H1 (cell line): ENCODE data around the gene CRTC1. TPM values are rescaled to one million over a fixed set of nuclear protein-coding genes. Genes with fewer than 3 reads are reported as not detected.

Source experiments
- CTCF ChIA-PET: fragments of 300-600 bp; sonication (Branson Sonifier 250); formaldehyde crosslinking; loops from one replicate; lab custom pipeline; 2021; ENCODE audit not compliant: partially characterized antibody; lab: Charles Lee
- POLR2A ChIA-PET: fragments of 300-600 bp; sonication (Branson Sonifier 250); formaldehyde crosslinking; loops from one replicate; lab custom pipeline; 2021; ENCODE audit warnings: inconsistent platforms; ENCODE audit not compliant: partially characterized antibody; lab: Charles Lee
- DNase-seq, 2 experiments: peaks; one replicate each; pipeline versions ENCODE4 v3.0.0 to v3.0.0-alpha.2; 2010 to 2022; ENCODE audit warnings: low spot score in 2 of 2, low read depth in 1 of 2, mixed read lengths in 1 of 2
- FAIRE-seq: peaks from 2 replicates; lab custom pipeline; 2011; peaks lifted over from hg19 to GRCh38; lab: Jason Lieb, UNC
- H2AFZ ChIP-seq: 2 replicates; pipeline ENCODE4 v1.8.1; 2012; ENCODE audit warnings: low read length, inconsistent platforms
- H2AK5ac ChIP-seq: 2 replicates; pipeline ENCODE4 v1.6.1; 2013; ENCODE audit warnings: low read depth, low read length
- H2BK120ac ChIP-seq: replicated peaks from 2 replicates; pipeline ENCODE3; 2013; ENCODE audit warnings: low read depth, low read length, inconsistent platforms
- H2BK12ac ChIP-seq: 2 replicates; pipeline ENCODE4 v1.6.1; 2013; ENCODE audit warnings: low read depth, low read length
- H2BK15ac ChIP-seq: 2 replicates; pipeline ENCODE4 v1.6.1; 2013; ENCODE audit warnings: low read length
- H2BK20ac ChIP-seq: 2 replicates; pipeline ENCODE4 v1.6.1; 2013; ENCODE audit warnings: low read length
- H2BK5ac ChIP-seq: 2 replicates; pipeline ENCODE4 v1.6.1; 2013; ENCODE audit warnings: low read depth, low read length
- H3K14ac ChIP-seq: 2 replicates; pipeline ENCODE4 v1.6.1; 2013; ENCODE audit warnings: inconsistent platforms; ENCODE audit not compliant: insufficient read length
- H3K18ac ChIP-seq: 2 replicates; pipeline ENCODE4 v1.6.1; 2013; ENCODE audit warnings: low read length; ENCODE audit errors: extremely low read depth
- H3K23ac ChIP-seq: 2 replicates; pipeline ENCODE4 v1.6.1; 2013; ENCODE audit warnings: inconsistent platforms; ENCODE audit not compliant: insufficient read length
- H3K23me2 ChIP-seq: 2 replicates; pipeline ENCODE4 v1.6.1; 2013; ENCODE audit warnings: low read depth, low read length
- H3K27ac ChIP-seq: 2 replicates; pipeline ENCODE4 v1.6.1; 2011; ENCODE audit warnings: low read depth, low read length, inconsistent platforms
- H3K27me3 ChIP-seq, 4 experiments: replicated peaks in 1 of 4; 1 replicate in 1 of 4; 2 replicates in 3 of 4; pipeline versions ENCODE4 v1.6.1 to v1.8.1; 2011 to 2013; ENCODE audit warnings: low read length in 3 of 4, mild to moderate bottlenecking in 3 of 4, inconsistent platforms in 2 of 4, mixed read lengths in 2 of 4, moderate library complexity in 1 of 4; ENCODE audit not compliant: control insufficient read depth in 3 of 4, insufficient read depth in 3 of 4; ENCODE audit errors: extremely low read depth in 1 of 4
- H3K36me3 ChIP-seq, 4 experiments: 2 replicates each; pipeline versions ENCODE4 v1.6.1 to v1.8.1; 2011 to 2013; ENCODE audit warnings: mild to moderate bottlenecking in 4 of 4, low read length in 3 of 4, moderate library complexity in 2 of 4, control low read depth in 1 of 4, inconsistent platforms in 1 of 4; ENCODE audit not compliant: insufficient read depth in 4 of 4, control insufficient read depth in 2 of 4
- H3K4ac ChIP-seq: replicated peaks from 2 replicates; pipeline ENCODE3; 2013; ENCODE audit warnings: low read length, low read depth, mixed read lengths, inconsistent platforms; ENCODE audit not compliant: insufficient read length
- H3K4me1 ChIP-seq, 4 experiments: replicated peaks in 1 of 4; 1 replicate in 1 of 4; 2 replicates in 3 of 4; pipeline versions ENCODE4 v1.6.1 to v1.8.1; 2011 to 2013; ENCODE audit warnings: low read length in 3 of 4, inconsistent platforms in 2 of 4, mixed read lengths in 1 of 4; ENCODE audit not compliant: insufficient read depth in 4 of 4, control insufficient read depth in 3 of 4
- H3K4me2 ChIP-seq, 2 experiments: 2 replicates each; pipeline versions ENCODE4 v1.6.1 to v1.8.1; 2011 to 2013; ENCODE audit warnings: low read depth in 2 of 2, low read length in 2 of 2, control low read depth in 1 of 2, inconsistent platforms in 1 of 2, mild to moderate bottlenecking in 1 of 2; ENCODE audit not compliant: insufficient read depth in 1 of 2
- H3K4me3 ChIP-seq, 4 experiments: fragments of 200-600, 300-600 bp in 1 of 4; sonication (generic), shearing (Covaris generic), sonication (Bioruptor Twin) in 1 of 4; 2 replicates each; pipeline versions ENCODE4 v1.5.1 to v1.8.1; 2011 to 2016; ENCODE audit warnings: low read length in 4 of 4, low read depth in 3 of 4, control low read depth in 2 of 4, inconsistent platforms in 2 of 4, mild to moderate bottlenecking in 2 of 4, mixed read lengths in 1 of 4, moderate library complexity in 1 of 4; ENCODE audit not compliant: insufficient read depth in 2 of 4; ENCODE audit errors: extremely low read depth in 1 of 4
- H3K56ac ChIP-seq: replicated peaks from 2 replicates; pipeline ENCODE3; 2013; ENCODE audit warnings: low read depth, mild to moderate bottlenecking, mixed read lengths, low read length, inconsistent platforms; ENCODE audit not compliant: insufficient read length
- H3K79me1 ChIP-seq: 2 replicates; pipeline ENCODE4 v1.6.1; 2013; ENCODE audit warnings: low read depth, low read length, control low read depth
- H3K79me2 ChIP-seq, 2 experiments: 2 replicates each; pipeline versions ENCODE4 v1.6.1 to v1.8.1; 2012 to 2013; ENCODE audit warnings: low read length in 2 of 2, mild to moderate bottlenecking in 2 of 2, inconsistent platforms in 1 of 2; ENCODE audit not compliant: insufficient read depth in 2 of 2, control insufficient read depth in 1 of 2
- H3K9ac ChIP-seq, 4 experiments: replicated peaks in 1 of 4; 1 replicate in 1 of 4; 2 replicates in 3 of 4; pipeline versions ENCODE4 v1.6.1 to v1.8.1; 2011 to 2013; ENCODE audit warnings: low read depth in 3 of 4, low read length in 3 of 4, control low read depth in 2 of 4, mild to moderate bottlenecking in 2 of 4, moderate library complexity in 2 of 4, inconsistent platforms in 1 of 4; ENCODE audit errors: extremely low read depth in 1 of 4
- H3K9me3 ChIP-seq, 2 experiments: 2 replicates each; pipeline versions ENCODE4 v1.6.1 to v1.8.1; 2012 to 2013; ENCODE audit warnings: mild to moderate bottlenecking in 2 of 2, moderate library complexity in 2 of 2, control low read depth in 1 of 2, inconsistent platforms in 1 of 2, low read depth in 1 of 2, low read length in 1 of 2, mixed read lengths in 1 of 2; ENCODE audit not compliant: insufficient read depth in 2 of 2
- H4K20me1 ChIP-seq, 2 experiments: replicated peaks in 1 of 2; 2 replicates each; pipeline versions ENCODE3 to v1.8.1; 2011 to 2013; ENCODE audit warnings: inconsistent platforms in 2 of 2, low read length in 2 of 2, mild to moderate bottlenecking in 1 of 2; ENCODE audit not compliant: insufficient read depth in 2 of 2, control insufficient read depth in 1 of 2
- H4K5ac ChIP-seq: 2 replicates; pipeline ENCODE4 v1.6.1; 2013; ENCODE audit warnings: low read length, low read depth, mixed read lengths, inconsistent platforms; ENCODE audit not compliant: insufficient read length
- H4K8ac ChIP-seq: 2 replicates; pipeline ENCODE4 v1.8.0; 2013; ENCODE audit warnings: mild to moderate bottlenecking, moderate library complexity, low read length, inconsistent platforms; ENCODE audit not compliant: insufficient read depth; ENCODE audit errors: extremely low read depth
- H4K91ac ChIP-seq: replicated peaks from 2 replicates; pipeline ENCODE3; 2013; ENCODE audit warnings: low read length, mixed read lengths, inconsistent platforms; ENCODE audit not compliant: insufficient read length
- ASH2L ChIP-seq: fragments of 200-600, 300-600 bp; sonication (generic); IDR thresholded peaks from one replicate; pipeline ENCODE4 v1.7.1; 2017; ENCODE audit warnings: low read length
- CHD2 ChIP-seq: IDR thresholded peaks from 2 replicates; pipeline ENCODE4 v1.6.1; 2012; ENCODE audit warnings: low read length, improper control_type of control experiment
- CTBP2 ChIP-seq: IDR thresholded peaks from 2 replicates; pipeline ENCODE4 v1.7.0; 2011; ENCODE audit warnings: borderline replicate concordance, mild to moderate bottlenecking, moderate library complexity, mixed read lengths, low read length; ENCODE audit not compliant: insufficient read depth, insufficient read length
- EGR1 ChIP-seq: IDR thresholded peaks from 2 replicates; pipeline ENCODE4 v1.6.1; 2011; ENCODE audit warnings: low read depth, low read length, borderline replicate concordance
- GABPA ChIP-seq: IDR thresholded peaks from 2 replicates; pipeline ENCODE4 v1.6.1; 2011; ENCODE audit warnings: mild to moderate bottlenecking, low read length, moderate library complexity, borderline replicate concordance; ENCODE audit not compliant: insufficient read depth
- JUN ChIP-seq: IDR thresholded peaks from 2 replicates; pipeline ENCODE4 v1.6.1; 2011; ENCODE audit warnings: low read depth, mild to moderate bottlenecking, improper control_type of control experiment, low read length
- RXRA ChIP-seq: IDR thresholded peaks from 2 replicates; pipeline ENCODE4 v1.6.1; 2011; ENCODE audit warnings: low read depth, mild to moderate bottlenecking, low read length, moderate library complexity; ENCODE audit not compliant: insufficient read depth
- SP1 ChIP-seq: IDR thresholded peaks from 2 replicates; pipeline ENCODE4 v1.6.1; 2011; ENCODE audit warnings: low read depth, low read length
- YY1 ChIP-seq: IDR thresholded peaks from 2 replicates; pipeline ENCODE4 v1.6.1; 2011; ENCODE audit warnings: low read depth, mild to moderate bottlenecking, low read length
- WGBS, 2 experiments: shearing (Covaris generic) in 1 of 2; methylation state at CpG; one replicate each; pipeline versions ENCODE4 v1.1.6 to v1.1.7; 2013 to 2015; ENCODE audit warnings: low lambda C conversion rate in 2 of 2, mixed read lengths in 2 of 2, inconsistent platforms in 1 of 2, low coverage in 1 of 2, missing lambda C conversion rate in 1 of 2; ENCODE audit not compliant: insufficient replicate concordance in 2 of 2, insufficient coverage in 1 of 2, insufficient read length in 1 of 2; ENCODE audit errors: extremely low coverage in 1 of 2, missing lambda C conversion rate in 1 of 2; 5-methylcytosine and 5-hydroxymethylcytosine counted together
- polyA plus RNA-seq, 7 experiments: library from polyadenylated mRNA; depleted of rRNA in 3 of 7; stranded (reverse) in 5 of 7; unstranded in 2 of 7; fragments of >200 nt in 5 of 7; fragments of 200-250 nt in 2 of 7; gene quantifications; 1 replicate in 5 of 7; 2 replicates in 1 of 7; 4 replicates in 1 of 7; pipeline versions ENCODE4 v1.2.1 to v1.2.3, GENCODE V29; 2011 to 2013; ENCODE audit warnings: missing spikeins in 2 of 7, mixed read lengths in 2 of 7
- total RNA-seq: library from RNA; stranded (reverse); fragmentation: NEBNext Ultra II Directional; extraction: Animal tissue kit (Norgen Biotek cat#: 25700); gene quantifications from 2 replicates; pipeline ENCODE4 v1.2.1, GENCODE V29; 2021
- TF ChIP-seq, protein P1 (sequence below): IDR thresholded peaks from 2 replicates; pipeline ENCODE4 v1.6.1; 2012; ENCODE audit warnings: low read length, inconsistent platforms

The CRTC1 gene
- total and polyA plus RNA-seq, 2 of the 8 experiments (the other 6 are each of a cell fraction or from before 2014, with no cell fraction given): 2.9 to 8.5 TPM

DNA sequence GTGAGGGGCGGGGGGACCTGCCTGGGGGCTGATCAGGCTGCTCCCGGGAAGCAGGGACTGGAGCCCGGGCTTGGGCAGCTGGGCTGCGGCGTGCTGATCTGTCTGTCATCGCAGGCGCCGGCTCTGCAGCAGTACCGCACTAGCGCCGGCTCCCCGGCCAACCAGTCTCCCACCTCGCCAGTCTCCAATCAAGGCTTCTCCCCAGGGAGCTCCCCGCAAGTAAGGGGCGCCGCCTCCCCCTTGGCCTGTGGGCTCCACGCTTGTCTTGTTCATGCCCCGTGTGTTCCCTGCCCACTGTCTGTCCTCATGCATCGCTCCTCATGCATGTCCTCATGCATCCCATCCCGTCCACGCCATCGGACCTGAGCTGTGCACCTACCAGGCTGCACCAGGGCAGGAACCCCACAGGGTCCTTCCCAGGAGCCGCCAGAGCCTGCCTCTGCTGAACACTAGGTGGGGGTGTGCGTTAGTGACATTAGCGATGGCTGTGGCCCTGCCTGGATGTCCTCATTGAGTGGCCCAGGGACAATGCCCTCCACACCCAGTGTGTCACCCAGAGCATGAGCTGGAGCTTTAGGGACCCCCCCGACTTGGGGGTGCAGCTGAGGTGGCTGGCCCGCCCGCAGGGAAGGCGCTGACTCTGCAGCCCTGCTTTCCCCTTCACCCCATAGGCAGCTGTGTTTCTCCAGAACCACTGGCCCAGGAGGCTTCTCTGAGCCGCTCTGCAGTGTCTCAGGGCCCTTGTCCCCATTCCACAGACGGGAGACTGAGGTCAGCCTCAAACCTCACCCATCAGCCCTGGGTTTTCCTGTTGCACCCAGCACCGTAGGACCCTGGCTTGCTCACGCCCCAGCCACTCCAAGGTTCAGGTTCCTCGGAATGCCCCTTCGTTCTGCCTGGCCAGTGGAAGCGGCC lies 88.1 kb downstream of the CRTC1 start:
- FAIRE-seq: no peak
- H2BK12ac ChIP-seq: no peak overlapping the region
- no peak overlapping the region for H2AFZ ChIP-seq
- H2BK120ac ChIP-seq: no peak overlapping the region
- WGBS, 2 experiments: 87% methylated on average over 36 of the region's 36 CpGs; no CpG with 5 or more reads in 1 of the 2 experiments
- H4K8ac ChIP-seq: peak overlapping the region; percentile 48; the same call in 1 of the 2 replicates
- no peaks in the 10 kb centered on the region for H3K36me3 ChIP-seq
- no peak for DNase-seq
- peaks cover 9 to 28% of the 10 kb centered on the region in 2 experiments for H4K20me1 ChIP-seq
- peaks cover 0 to 6% (median 2%) of the 10 kb centered on the region in 4 experiments; a peak in 2 of 7 replicates for H3K4me1 ChIP-seq
- no peak overlapping the region for H3K23ac ChIP-seq
- no peak overlapping the region for H4K91ac ChIP-seq
- H3K14ac ChIP-seq: no peak overlapping the region
- ChIA-PET CTCF (interaction anchor here (0.6 to 10.9 kb wide), 26 partner anchors 9 to 287 kb away, joined by 3 to 132 read pairs (median 4); partner anchors contain the start of genes CERS1, COMP and UPF1), POLR2A (interaction anchor here (0.6 to 5.5 kb wide), 8 partner anchors 11 to 76 kb away, joined by 3 to 35 read pairs (median 4); partner anchors contain the start of gene UPF1)
- no peaks in the 10 kb centered on the region for H3K79me2 ChIP-seq
- no peak overlapping the region for H3K56ac ChIP-seq
- H3K4me2 ChIP-seq: no peak overlapping the region
- no peak overlapping the region for H3K4ac ChIP-seq
- H2BK15ac ChIP-seq: 0 out of 2 replicates have a peak overlapping the region, but pooled peaks have one; percentile 61
- H3K27ac ChIP-seq: no peak overlapping the region
- H3K9me3 ChIP-seq: no peaks in the 10 kb centered on the region
- no peak overlapping the region for H3K18ac ChIP-seq
- no peak overlapping the region for H2AK5ac ChIP-seq
- no peak overlapping the region for H4K5ac ChIP-seq
- no peak overlapping the region for H2BK5ac ChIP-seq
- no peak overlapping the region for H2BK20ac ChIP-seq
- no peak overlapping the region for H3K9ac ChIP-seq
- H3K27me3 ChIP-seq: peaks cover 7 to 68% (median 52%) of the 10 kb centered on the region in 4 experiments
- H3K23me2 ChIP-seq: no peaks in the 10 kb centered on the region; the same call in 1 of the 2 replicates
- H3K79me1 ChIP-seq: no peaks in the 10 kb centered on the region
- no peak overlapping the region for H3K4me3 ChIP-seq
- no peak for TF ChIP-seq YY1
- TF ChIP-seq JUN: no peak
- TF ChIP-seq ASH2L: no peak
- TF ChIP-seq EGR1: no peak
- 0 out of 2 replicates have a peak, but pooled peaks have one; percentile 22 for TF ChIP-seq GABPA
- TF ChIP-seq, protein P1, sequence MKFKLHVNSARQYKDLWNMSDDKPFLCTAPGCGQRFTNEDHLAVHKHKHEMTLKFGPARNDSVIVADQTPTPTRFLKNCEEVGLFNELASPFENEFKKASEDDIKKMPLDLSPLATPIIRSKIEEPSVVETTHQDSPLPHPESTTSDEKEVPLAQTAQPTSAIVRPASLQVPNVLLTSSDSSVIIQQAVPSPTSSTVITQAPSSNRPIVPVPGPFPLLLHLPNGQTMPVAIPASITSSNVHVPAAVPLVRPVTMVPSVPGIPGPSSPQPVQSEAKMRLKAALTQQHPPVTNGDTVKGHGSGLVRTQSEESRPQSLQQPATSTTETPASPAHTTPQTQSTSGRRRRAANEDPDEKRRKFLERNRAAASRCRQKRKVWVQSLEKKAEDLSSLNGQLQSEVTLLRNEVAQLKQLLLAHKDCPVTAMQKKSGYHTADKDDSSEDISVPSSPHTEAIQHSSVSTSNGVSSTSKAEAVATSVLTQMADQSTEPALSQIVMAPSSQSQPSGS: no peak
- no peak for TF ChIP-seq CHD2
- TF ChIP-seq CTBP2: no peak
- no peak for TF ChIP-seq SP1
- no peak for TF ChIP-seq RXRA
